HepG2 (cell line): ENCODE measurements around the gene TAT.

Source experiments
- AGO2 ChIP-seq: fragments of 200-400 bp; formaldehyde crosslinking; optimal IDR thresholded peaks from 2 replicates; pipeline ENCODE3; 2017; ENCODE audit warnings: mild to moderate bottlenecking, low read depth, low read length, moderate library complexity
- CTCF ChIP-seq: sonication (generic); formaldehyde crosslinking; IDR thresholded peaks from 2 replicates; pipeline ENCODE4 v1.5.0; 2020; ENCODE audit warnings: mild to moderate bottlenecking, missing genetic modification reagents, moderate library complexity
- NR2C2 ChIP-seq: sonication (generic); formaldehyde crosslinking; IDR thresholded peaks from 2 replicates; pipeline ENCODE4 v1.4.0; 2020; ENCODE audit warnings: missing genetic modification reagents, mild to moderate bottlenecking, moderate library complexity, borderline replicate concordance
- SIN3A ChIP-seq: IDR thresholded peaks from 2 replicates; pipeline ENCODE4 v1.6.1; 2011; ENCODE audit warnings: low read depth, mild to moderate bottlenecking, control low read depth, low read length, borderline replicate concordance
- TF ChIP-seq, protein P1 (sequence below): IDR thresholded peaks from 2 replicates; pipeline ENCODE4 v1.6.1; 2016; ENCODE audit warnings: low read depth, missing genetic modification reagents, missing compliant biosample characterization

GRCh38 chr16:71572497-71573116 lies 4.3 kb downstream of the TAT start:
- TF ChIP-seq NR2C2 (CRISPR knock-in tag) (peak; percentile 69), AGO2 (no peak), CTCF (CRISPR knock-in tag) (no peak), SIN3A (peak; percentile 73; the same call in 1 of the 2 replicates)
- TF ChIP-seq, protein P1, sequence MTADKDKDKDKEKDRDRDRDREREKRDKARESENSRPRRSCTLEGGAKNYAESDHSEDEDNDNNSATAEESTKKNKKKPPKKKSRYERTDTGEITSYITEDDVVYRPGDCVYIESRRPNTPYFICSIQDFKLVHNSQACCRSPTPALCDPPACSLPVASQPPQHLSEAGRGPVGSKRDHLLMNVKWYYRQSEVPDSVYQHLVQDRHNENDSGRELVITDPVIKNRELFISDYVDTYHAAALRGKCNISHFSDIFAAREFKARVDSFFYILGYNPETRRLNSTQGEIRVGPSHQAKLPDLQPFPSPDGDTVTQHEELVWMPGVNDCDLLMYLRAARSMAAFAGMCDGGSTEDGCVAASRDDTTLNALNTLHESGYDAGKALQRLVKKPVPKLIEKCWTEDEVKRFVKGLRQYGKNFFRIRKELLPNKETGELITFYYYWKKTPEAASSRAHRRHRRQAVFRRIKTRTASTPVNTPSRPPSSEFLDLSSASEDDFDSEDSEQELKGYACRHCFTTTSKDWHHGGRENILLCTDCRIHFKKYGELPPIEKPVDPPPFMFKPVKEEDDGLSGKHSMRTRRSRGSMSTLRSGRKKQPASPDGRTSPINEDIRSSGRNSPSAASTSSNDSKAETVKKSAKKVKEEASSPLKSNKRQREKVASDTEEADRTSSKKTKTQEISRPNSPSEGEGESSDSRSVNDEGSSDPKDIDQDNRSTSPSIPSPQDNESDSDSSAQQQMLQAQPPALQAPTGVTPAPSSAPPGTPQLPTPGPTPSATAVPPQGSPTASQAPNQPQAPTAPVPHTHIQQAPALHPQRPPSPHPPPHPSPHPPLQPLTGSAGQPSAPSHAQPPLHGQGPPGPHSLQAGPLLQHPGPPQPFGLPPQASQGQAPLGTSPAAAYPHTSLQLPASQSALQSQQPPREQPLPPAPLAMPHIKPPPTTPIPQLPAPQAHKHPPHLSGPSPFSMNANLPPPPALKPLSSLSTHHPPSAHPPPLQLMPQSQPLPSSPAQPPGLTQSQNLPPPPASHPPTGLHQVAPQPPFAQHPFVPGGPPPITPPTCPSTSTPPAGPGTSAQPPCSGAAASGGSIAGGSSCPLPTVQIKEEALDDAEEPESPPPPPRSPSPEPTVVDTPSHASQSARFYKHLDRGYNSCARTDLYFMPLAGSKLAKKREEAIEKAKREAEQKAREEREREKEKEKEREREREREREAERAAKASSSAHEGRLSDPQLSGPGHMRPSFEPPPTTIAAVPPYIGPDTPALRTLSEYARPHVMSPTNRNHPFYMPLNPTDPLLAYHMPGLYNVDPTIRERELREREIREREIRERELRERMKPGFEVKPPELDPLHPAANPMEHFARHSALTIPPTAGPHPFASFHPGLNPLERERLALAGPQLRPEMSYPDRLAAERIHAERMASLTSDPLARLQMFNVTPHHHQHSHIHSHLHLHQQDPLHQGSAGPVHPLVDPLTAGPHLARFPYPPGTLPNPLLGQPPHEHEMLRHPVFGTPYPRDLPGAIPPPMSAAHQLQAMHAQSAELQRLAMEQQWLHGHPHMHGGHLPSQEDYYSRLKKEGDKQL (CRISPR knock-in tag), result no peak
